Loucy (cell line): Measurements from ENCODE around the gene NHEJ1.
A peak's percentile ranks its signal among the peaks of the same experiment; 100 is the strongest.

Experiments
- H2AFZ ChIP-seq: fragments of 200-600 bp; sonication (generic); 2 replicates; pipeline ENCODE4 v1.6.0; 2016; ENCODE audit warnings: antibody characterized with exemption, mild to moderate bottlenecking, low read length, moderate library complexity
- H3F3A ChIP-seq: fragments of 200-600 bp; 2 replicates; pipeline ENCODE4 v1.6.0; 2016; ENCODE audit warnings: antibody characterized with exemption, low read depth, mild to moderate bottlenecking
- H3K27me3 ChIP-seq: fragments of 200-600 bp; sonication (generic); 2 replicates; pipeline ENCODE4 v1.6.1; 2014; ENCODE audit warnings: low read length, mild to moderate bottlenecking; ENCODE audit not compliant: insufficient read depth, poor library complexity, severe bottlenecking
- H3K36me3 ChIP-seq: fragments of 200-600 bp; sonication (generic); 2 replicates; pipeline ENCODE4 v1.6.1; 2016; ENCODE audit warnings: low read length; ENCODE audit not compliant: insufficient read depth
- H3K4me1 ChIP-seq: fragments of 200-600 bp; sonication (generic); 2 replicates; pipeline ENCODE4 v1.5.1; 2014; ENCODE audit warnings: low read length, mild to moderate bottlenecking; ENCODE audit not compliant: insufficient read depth, poor library complexity, severe bottlenecking
- H3K4me2 ChIP-seq: fragments of 200-600 bp; sonication (generic); 2 replicates; pipeline ENCODE4 v1.6.0; 2014; ENCODE audit warnings: antibody characterized with exemption, low read length, low read depth, mild to moderate bottlenecking; ENCODE audit not compliant: poor library complexity, severe bottlenecking
- H3K4me3 ChIP-seq: fragments of 200-600 bp; sonication (generic); 2 replicates; pipeline ENCODE4 v1.5.1; 2014; ENCODE audit warnings: low read length, mild to moderate bottlenecking, mixed read lengths; ENCODE audit not compliant: poor library complexity, severe bottlenecking
- H3K79me2 ChIP-seq: fragments of 200-600 bp; sonication (generic); 2 replicates; pipeline ENCODE4 v1.6.1; 2014; ENCODE audit warnings: low read length; ENCODE audit not compliant: insufficient read depth
- H3K9ac ChIP-seq: fragments of 200-600 bp; sonication (generic); 2 replicates; pipeline ENCODE4 v1.6.0; 2014; ENCODE audit warnings: mild to moderate bottlenecking, low read depth, low read length, moderate library complexity; ENCODE audit not compliant: poor library complexity, severe bottlenecking
- H3K9me2 ChIP-seq: fragments of 200-600 bp; sonication (generic); replicated peaks from 2 replicates; pipeline ENCODE4 v1.6.1; 2016; ENCODE audit warnings: low read depth, low read length, mixed read lengths
- H3K9me3 ChIP-seq: fragments of 200-600 bp; sonication (generic); 2 replicates; pipeline ENCODE4 v1.6.1; 2014; ENCODE audit warnings: mild to moderate bottlenecking, antibody characterized with exemption, low read length, low read depth; ENCODE audit not compliant: insufficient read depth
- H4K20me1 ChIP-seq: fragments of 200-600 bp; sonication (generic); 2 replicates; pipeline ENCODE4 v1.6.0; 2014; ENCODE audit warnings: antibody characterized with exemption, low read length, mild to moderate bottlenecking; ENCODE audit not compliant: insufficient read depth, poor library complexity, severe bottlenecking
- EZH2phosphoT487 ChIP-seq: fragments of 200-600 bp; IDR thresholded peaks from 2 replicates; pipeline ENCODE4 v1.6.1; 2018; ENCODE audit warnings: antibody characterized with exemption, mild to moderate bottlenecking, moderate library complexity, borderline replicate concordance
- TF ChIP-seq, protein P1 (sequence below): fragments of 200-600 bp; sonication (generic); conservative IDR thresholded peaks from 2 replicates; pipeline ENCODE4 v1.5.1; 2014; ENCODE audit warnings: mild to moderate bottlenecking, antibody characterized with exemption, low read length

Gene NHEJ1, protein sequence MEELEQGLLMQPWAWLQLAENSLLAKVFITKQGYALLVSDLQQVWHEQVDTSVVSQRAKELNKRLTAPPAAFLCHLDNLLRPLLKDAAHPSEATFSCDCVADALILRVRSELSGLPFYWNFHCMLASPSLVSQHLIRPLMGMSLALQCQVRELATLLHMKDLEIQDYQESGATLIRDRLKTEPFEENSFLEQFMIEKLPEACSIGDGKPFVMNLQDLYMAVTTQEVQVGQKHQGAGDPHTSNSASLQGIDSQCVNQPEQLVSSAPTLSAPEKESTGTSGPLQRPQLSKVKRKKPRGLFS

GRCh38 chr2:219160186-219161017, at the start of gene NHEJ1:
NHEJ1 (minus strand) TSS chr2:219160815; CDS start chr2:219158362, 2,453 bp downstream.
- Histone ChIP-seq H3K36me3 (no peaks in the 10 kb centered on the region), H2AFZ (peak within 1 kb of the TSS; percentile 87), H4K20me1 (no peaks in the 10 kb centered on the region), H3F3A (no peaks in the 10 kb centered on the region), H3K9me3 (no peaks in the 10 kb centered on the region), H3K9me2 (no peaks in the 10 kb centered on the region), H3K4me2 (peak within 1 kb of the TSS; percentile 85), H3K27me3 (no peaks in the 10 kb centered on the region), H3K79me2 (no peaks in the 10 kb centered on the region), H3K4me3 (peak within 1 kb of the TSS; percentile 81), H3K9ac (peak within 1 kb of the TSS; percentile 74), H3K4me1 (peaks cover 23% of the 10 kb centered on the region)
- TF ChIP-seq, protein P1, sequence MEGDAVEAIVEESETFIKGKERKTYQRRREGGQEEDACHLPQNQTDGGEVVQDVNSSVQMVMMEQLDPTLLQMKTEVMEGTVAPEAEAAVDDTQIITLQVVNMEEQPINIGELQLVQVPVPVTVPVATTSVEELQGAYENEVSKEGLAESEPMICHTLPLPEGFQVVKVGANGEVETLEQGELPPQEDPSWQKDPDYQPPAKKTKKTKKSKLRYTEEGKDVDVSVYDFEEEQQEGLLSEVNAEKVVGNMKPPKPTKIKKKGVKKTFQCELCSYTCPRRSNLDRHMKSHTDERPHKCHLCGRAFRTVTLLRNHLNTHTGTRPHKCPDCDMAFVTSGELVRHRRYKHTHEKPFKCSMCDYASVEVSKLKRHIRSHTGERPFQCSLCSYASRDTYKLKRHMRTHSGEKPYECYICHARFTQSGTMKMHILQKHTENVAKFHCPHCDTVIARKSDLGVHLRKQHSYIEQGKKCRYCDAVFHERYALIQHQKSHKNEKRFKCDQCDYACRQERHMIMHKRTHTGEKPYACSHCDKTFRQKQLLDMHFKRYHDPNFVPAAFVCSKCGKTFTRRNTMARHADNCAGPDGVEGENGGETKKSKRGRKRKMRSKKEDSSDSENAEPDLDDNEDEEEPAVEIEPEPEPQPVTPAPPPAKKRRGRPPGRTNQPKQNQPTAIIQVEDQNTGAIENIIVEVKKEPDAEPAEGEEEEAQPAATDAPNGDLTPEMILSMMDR: peak; percentile 89
- no peak for TF ChIP-seq EZH2phosphoT487

DNA sequence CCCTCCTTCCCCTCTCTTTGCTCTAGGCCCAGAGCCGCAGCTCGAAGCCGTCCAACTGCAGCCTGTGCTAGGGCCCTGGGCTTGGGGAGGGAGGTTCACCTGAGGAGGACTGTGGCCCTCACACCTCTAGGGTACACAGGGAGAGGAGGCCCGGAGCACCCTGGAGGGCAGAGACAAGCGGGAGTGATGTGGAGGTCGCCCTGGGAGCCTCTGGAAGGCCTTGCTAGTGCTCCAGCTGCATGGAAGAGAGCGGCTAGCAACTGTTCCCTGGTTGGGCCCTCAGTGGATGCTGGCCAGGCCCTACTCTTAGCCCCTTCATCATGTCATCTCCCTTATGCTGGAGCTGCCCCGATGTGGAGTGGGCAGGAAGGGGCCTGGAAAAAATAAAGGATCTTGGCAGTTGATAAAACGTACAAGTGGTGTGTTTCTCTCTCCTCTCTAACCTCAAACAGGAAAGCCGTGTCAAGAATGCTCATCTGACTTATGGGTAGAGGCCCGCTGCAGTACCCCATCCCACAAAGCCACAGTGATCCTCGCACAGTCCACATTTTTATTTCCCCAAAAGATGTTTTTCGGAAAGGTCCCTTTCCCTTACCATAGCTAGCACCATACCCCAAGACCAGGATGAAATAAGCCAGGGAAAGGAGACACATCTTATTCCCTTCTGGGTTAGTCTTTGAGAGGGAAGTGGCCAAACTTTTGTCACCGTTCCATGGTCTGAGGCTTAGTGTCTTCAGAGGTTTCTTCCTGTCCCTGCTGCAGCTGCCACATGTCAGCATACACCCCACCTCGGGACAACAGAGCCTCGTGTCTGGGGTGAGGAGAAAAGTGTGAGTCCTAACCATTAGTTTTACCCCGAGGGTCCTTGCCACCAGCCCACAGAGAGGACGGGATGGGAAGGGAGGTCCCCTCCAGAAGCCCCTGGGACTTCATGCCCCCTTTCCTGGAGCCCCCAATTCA, 48.9 kb upstream of the NHEJ1 start:
- peaks cover 18% of the 10 kb centered on the region for H3K4me1 ChIP-seq
- no peak overlapping the region for H2AFZ ChIP-seq
- no peak overlapping the region for H3K4me3 ChIP-seq
- H3K27me3 ChIP-seq: no peaks in the 10 kb centered on the region
- peaks cover 9% of the 10 kb centered on the region; the same call in 1 of the 2 replicates for H3K79me2 ChIP-seq
- peak overlapping the region; percentile 27 for H3K9ac ChIP-seq
- no peaks in the 10 kb centered on the region for H3K36me3 ChIP-seq
- H3K4me2 ChIP-seq: no peak overlapping the region
- H4K20me1 ChIP-seq: peaks cover 4% of the 10 kb centered on the region
- H3K9me3 ChIP-seq: peaks cover 2% of the 10 kb centered on the region; the same call in 1 of the 2 replicates
- H3K9me2 ChIP-seq: no peaks in the 10 kb centered on the region
- no peak for TF ChIP-seq EZH2phosphoT487
- TF ChIP-seq, protein P1: no peak
- H3F3A ChIP-seq: 0 out of 2 replicates have a peak, but pooled peaks cover 5% of the 10 kb centered on the region
